ACC112 (cell line): Measurements from ENCODE around the gene GRK5.

Source experiments
- H2AFZ ChIP-seq: fragments of 200-600 bp; sonication (generic); one replicate; pipeline ENCODE4 v1.6.0; 2017; ENCODE audit warnings: antibody characterized with exemption, low read length; ENCODE audit not compliant: unreplicated experiment
- H3K27ac ChIP-seq: fragments of 200-600 bp; sonication (generic); 2 replicates; pipeline ENCODE4 v1.5.1; 2014; ENCODE audit warnings: low read depth, mild to moderate bottlenecking, antibody characterized with exemption, low read length, moderate library complexity
- H3K27me3 ChIP-seq: fragments of 200-600 bp; sonication (generic); 2 replicates; pipeline ENCODE4 v1.6.1; 2014; ENCODE audit warnings: mild to moderate bottlenecking, antibody characterized with exemption, low read length, moderate library complexity, mixed read lengths; ENCODE audit not compliant: insufficient read depth
- H3K36me3 ChIP-seq: fragments of 200-600 bp; sonication (generic); 2 replicates; pipeline ENCODE4 v1.6.1; 2016; ENCODE audit warnings: mild to moderate bottlenecking, antibody characterized with exemption, low read length, moderate library complexity, mixed read lengths; ENCODE audit not compliant: insufficient read depth
- H3K4me1 ChIP-seq: fragments of 200-600 bp; sonication (generic); one replicate; pipeline ENCODE4 v1.6.1; 2016; ENCODE audit warnings: low read length, mixed read lengths; ENCODE audit not compliant: insufficient read depth, unreplicated experiment, control insufficient read depth
- H3K4me3 ChIP-seq: fragments of 200-600 bp; sonication (generic); 2 replicates; pipeline ENCODE4 v1.5.1; 2014; ENCODE audit warnings: mild to moderate bottlenecking, low read depth, low read length
- H3K79me2 ChIP-seq: fragments of 200-600 bp; sonication (generic); one replicate; pipeline ENCODE4 v1.6.0; 2016; ENCODE audit warnings: low read length; ENCODE audit not compliant: control insufficient read depth, unreplicated experiment, insufficient read depth

GRK5 gene

GRCh38 chr10:119371704-119372663 is 164.6 kb downstream of the GRK5 start:
- Histone ChIP-seq H3K4me1 (peaks cover 35% of the 10 kb centered on the region), H3K27ac (peak overlapping the region; percentile 89), H3K4me3 (no peak overlapping the region), H3K36me3 (no peaks in the 10 kb centered on the region), H3K79me2 (no peaks in the 10 kb centered on the region), H3K27me3 (no peaks in the 10 kb centered on the region), H2AFZ (no peak overlapping the region)

DNA sequence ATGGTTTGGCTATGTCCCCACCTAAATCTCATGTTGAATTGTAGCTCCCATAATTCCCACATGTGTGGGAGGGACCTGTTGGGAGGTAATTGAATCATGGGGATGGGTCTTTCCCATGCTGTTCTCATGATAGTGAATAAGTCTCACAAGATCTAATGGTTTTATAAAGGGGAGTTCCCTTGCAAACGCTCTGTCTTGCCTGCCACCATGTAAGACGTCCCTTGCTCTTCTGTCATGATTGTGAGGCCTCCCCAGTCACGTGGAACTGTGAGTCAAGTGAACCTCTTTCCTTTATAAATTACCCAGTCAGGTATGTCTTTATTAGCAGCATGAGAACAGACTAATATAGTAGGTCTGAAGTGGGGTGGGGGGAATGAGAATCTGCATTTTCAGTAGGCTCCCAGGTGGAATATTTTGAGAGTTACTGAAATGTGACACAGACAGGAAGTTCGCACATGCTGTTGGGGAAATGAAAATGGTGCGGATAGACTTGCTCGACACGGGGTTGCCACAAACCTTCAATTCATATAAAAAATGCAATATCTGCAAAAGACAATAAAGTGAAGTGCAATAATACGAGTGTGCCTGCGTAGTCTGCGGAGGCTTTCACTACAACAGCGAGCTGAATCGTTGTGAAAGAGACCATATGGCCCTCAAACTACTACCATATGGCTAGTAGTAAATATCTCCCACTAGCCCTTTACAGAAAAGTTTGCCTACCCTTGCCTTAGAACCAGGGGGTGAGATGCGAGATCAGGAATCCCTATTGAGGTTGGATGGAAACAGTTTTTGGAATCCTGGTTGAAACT is 166.1 kb downstream of the GRK5 start:
- H3K27ac ChIP-seq, result no peak overlapping the region
- no peaks in the 10 kb centered on the region for H3K27me3 ChIP-seq
- H3K4me3 ChIP-seq, result no peak overlapping the region
- H2AFZ ChIP-seq, result no peak overlapping the region
- H3K4me1 ChIP-seq, result peaks cover 34% of the 10 kb centered on the region
- no peaks in the 10 kb centered on the region for H3K79me2 ChIP-seq
- H3K36me3 ChIP-seq, result no peaks in the 10 kb centered on the region

DNA sequence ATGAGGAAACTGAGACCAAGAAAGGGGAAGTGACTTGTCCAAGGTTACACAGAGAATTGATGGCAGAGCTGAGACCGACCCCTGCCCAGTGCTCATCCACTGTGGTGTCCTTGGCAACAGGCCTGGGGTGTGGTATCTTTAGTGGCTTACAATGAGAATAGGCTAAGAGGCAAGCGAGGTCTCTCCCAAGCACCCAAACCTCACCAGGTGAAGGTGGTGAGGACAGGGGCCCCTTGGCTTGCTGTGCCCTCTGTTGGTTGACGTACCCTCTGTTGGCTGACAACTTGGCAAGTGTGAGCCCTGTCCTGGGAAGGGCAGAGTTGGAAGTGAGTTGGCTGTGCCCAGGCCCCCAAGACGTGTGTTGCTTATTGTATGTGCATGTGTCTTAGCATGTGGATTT is 166.9 kb downstream of the GRK5 start:
- no peak overlapping the region for H3K27ac ChIP-seq

GRCh38 chr10:119375574-119376272 is 168.4 kb downstream of the GRK5 start:
- Histone ChIP-seq H3K79me2 (no peaks in the 10 kb centered on the region), H3K27me3 (no peaks in the 10 kb centered on the region)

More for the DNA sequence above, 166.9 kb downstream of the GRK5 start:
- Histone ChIP-seq H2AFZ (no peak overlapping the region), H3K36me3 (no peaks in the 10 kb centered on the region), H3K4me3 (no peak overlapping the region), H3K27me3 (no peaks in the 10 kb centered on the region), H3K4me1 (peaks cover 27% of the 10 kb centered on the region), H3K79me2 (no peaks in the 10 kb centered on the region)

GRCh38 chr10:119377451-119377957 is 170.1 kb downstream of the GRK5 start:
- H3K27ac ChIP-seq, result no peak overlapping the region
- H3K4me3 ChIP-seq, result no peak overlapping the region
- no peaks in the 10 kb centered on the region for H3K79me2 ChIP-seq

More at GRCh38 chr10:119375574-119376272, 168.4 kb downstream of the GRK5 start:
- Histone ChIP-seq H3K27ac (no peak overlapping the region), H3K36me3 (no peaks in the 10 kb centered on the region), H2AFZ (no peak overlapping the region), H3K4me1 (peaks cover 13% of the 10 kb centered on the region), H3K4me3 (no peak overlapping the region)

DNA sequence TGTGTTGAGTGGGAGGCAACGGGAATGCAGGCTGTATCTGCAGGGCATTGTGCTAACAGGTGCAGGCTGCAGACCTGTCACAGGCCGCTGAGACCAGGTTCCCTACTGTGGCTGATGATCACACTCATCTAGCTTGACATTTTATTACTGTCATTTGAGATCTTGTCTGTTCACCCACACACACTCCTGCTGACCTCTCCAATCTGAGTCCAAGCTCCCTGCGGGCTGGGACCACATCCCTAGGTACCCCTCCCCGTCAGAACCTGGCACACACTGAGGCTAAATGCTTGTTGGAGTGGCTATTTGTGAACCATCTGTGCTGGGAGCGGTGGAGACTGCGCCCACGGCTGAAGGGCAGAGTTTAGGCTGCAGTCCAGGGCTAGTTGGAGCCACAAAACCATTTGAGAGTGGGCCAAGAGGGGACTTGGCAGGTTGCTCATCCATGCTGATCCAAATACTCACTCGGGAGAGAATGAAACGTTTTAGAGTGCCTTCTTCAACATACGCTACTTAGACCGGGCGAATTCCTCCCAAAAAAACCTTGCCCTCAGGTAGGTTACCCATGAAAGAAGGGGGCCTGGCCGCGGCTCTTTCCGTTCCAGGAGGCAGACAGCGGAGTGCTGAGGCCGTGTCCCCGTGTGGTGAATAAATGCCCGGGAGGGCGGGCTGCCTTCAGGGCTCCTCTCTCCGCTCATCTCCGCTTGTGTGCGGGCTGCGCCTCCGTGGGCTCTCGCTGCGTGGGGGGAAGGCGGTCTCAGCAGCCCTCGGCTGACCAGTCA is 170.8 kb downstream of the GRK5 start:
- Histone ChIP-seq H3K27ac (no peak overlapping the region), H3K27me3 (no peaks in the 10 kb centered on the region), H3K4me1 (no peaks in the 10 kb centered on the region), H3K79me2 (no peaks in the 10 kb centered on the region), H3K4me3 (peak overlapping the region; percentile 51), H2AFZ (no peak overlapping the region), H3K36me3 (no peaks in the 10 kb centered on the region)

More at GRCh38 chr10:119377451-119377957, 170.1 kb downstream of the GRK5 start:
- Histone ChIP-seq H2AFZ (no peak overlapping the region), H3K36me3 (no peaks in the 10 kb centered on the region), H3K27me3 (no peaks in the 10 kb centered on the region), H3K4me1 (no peaks in the 10 kb centered on the region)

- no peaks in the 10 kb centered on the region for H3K27me3 ChIP-seq
- no peak overlapping the region for H2AFZ ChIP-seq
- no peaks in the 10 kb centered on the region for H3K36me3 ChIP-seq
- no peaks in the 10 kb centered on the region for H3K4me1 ChIP-seq
- peak overlapping the region; percentile 51 for H3K4me3 ChIP-seq
- H3K79me2 ChIP-seq, result no peaks in the 10 kb centered on the region
- no peak overlapping the region for H3K27ac ChIP-seq
Observed at GRCh38 chr10:119378737-119379067, 171.3 kb downstream of the GRK5 start.

- H3K79me2 ChIP-seq, result no peaks in the 10 kb centered on the region
- H3K36me3 ChIP-seq, result no peaks in the 10 kb centered on the region
- no peaks in the 10 kb centered on the region for H3K27me3 ChIP-seq
- H3K27ac ChIP-seq, result no peak overlapping the region
- no peak overlapping the region for H3K4me3 ChIP-seq
- H2AFZ ChIP-seq, result no peak overlapping the region
- no peaks in the 10 kb centered on the region for H3K4me1 ChIP-seq
Observed at GRCh38 chr10:119379466-119380071, 172.2 kb downstream of the GRK5 start.

DNA sequence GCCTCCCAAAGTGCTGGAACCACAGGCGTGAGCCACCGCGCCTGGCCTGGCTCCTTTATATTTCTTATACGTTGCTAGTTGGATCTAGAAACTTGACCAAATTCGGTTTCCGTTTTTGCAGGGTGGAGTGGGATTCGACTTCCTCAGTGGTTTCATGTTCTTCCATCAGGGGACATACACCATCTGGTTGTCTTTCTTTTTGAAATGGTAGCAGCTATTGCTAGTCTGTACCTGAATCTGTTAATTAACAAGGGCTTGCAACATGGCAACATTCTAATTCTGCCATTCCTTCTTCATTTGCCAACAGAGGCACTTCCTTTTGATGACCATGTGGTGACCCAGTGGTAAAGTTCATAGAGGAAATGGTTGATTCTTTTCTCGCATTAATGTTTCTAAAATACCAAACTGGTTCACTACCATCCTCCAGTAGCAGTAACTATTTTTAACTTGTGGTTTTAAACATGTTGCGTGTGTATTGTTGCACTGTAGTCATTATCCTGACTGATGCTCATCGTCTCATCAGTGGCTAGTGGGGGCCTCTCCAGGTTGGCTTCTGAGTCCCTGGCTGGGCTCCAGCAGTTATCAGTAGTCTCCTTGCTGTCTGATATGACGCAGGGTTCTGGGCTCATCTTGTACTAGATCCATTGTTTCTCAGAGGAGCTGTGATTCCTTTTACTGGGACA is 175.9 kb downstream of the GRK5 start:
- Histone ChIP-seq H3K27ac (no peak overlapping the region), H3K27me3 (no peaks in the 10 kb centered on the region), H2AFZ (no peak overlapping the region), H3K4me3 (no peak overlapping the region), H3K36me3 (no peaks in the 10 kb centered on the region), H3K4me1 (no peaks in the 10 kb centered on the region), H3K79me2 (no peaks in the 10 kb centered on the region)
